ENCODE data around the gene RBFOX2.
"Not testable (repeated sequence)": the region's sequence is repeated elsewhere in the genome, so short reads cannot be mapped to it uniquely, and the experiment has no call there.

Gene RBFOX2, protein sequence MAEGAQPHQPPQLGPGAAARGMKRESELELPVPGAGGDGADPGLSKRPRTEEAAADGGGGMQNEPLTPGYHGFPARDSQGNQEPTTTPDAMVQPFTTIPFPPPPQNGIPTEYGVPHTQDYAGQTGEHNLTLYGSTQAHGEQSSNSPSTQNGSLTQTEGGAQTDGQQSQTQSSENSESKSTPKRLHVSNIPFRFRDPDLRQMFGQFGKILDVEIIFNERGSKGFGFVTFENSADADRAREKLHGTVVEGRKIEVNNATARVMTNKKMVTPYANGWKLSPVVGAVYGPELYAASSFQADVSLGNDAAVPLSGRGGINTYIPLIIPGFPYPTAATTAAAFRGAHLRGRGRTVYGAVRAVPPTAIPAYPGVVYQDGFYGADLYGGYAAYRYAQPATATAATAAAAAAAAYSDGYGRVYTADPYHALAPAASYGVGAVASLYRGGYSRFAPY

DNA sequence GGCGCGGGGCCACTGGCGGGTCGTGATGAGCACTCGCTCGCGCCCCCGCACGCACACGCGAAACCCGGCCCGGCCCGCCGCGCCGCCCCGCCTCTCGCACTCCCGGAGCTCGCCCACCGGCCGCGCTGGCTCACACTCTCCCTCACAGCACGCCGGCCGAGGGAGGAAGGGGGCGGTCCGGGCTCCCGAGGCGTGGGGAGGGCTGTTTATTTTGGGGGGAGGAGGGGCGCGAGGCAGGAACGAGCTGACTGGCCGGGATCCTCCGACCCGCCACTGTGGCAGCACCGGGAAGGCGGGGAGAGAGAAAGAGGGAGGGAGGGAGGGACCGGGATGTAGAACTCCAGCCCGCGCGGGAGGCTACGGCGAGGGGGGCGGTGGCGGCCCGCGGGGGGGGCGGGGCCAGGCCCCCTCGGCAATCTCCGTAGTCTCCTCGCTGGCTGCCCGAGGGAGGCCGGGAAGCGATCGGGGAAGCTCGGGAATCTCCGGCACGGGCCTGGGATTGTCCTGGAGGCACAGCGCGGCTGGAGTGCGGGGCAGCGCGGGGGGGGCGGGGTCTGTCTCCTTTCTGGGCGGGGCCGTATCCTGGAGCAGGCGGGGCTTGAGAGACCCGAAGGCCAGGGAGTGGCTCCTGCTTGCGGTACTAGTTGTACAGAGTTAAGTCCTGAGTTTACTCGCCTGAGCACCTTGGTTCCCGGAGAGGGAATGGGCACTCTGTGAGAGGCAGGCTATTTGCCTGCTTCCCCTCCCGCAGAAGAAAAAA is at the start of gene RBFOX2:
Gene RBFOX2, minus strand, starts transcription at position 179 of the 760 bp plus-strand sequence. CDS start 399 bp downstream, outside the sequence.
- DNase-seq (ENCODE audit: low spot score), result peak; percentile 97

DNA sequence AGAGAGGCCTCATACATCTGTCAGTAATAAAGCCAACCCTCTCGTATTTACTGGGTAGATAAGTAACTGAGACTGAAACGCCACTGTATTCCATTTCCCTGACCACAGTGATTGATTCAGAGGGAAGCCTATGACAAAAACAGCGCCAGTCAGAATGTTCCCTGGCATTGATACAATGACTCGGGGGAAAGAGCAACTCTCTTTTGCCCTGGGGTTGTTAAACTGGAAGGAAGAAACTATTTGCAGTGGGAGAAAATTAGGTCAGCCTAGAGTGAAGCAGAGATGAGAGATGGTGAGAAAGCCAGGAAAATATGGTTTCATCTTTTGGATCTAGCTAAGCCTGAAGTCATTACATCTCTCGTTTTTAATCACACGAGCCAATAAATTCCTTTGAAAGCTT is 48.6 kb upstream of the RBFOX2 start:
- DNase-seq (ENCODE audit: low spot score), result peak; percentile 45

DNA sequence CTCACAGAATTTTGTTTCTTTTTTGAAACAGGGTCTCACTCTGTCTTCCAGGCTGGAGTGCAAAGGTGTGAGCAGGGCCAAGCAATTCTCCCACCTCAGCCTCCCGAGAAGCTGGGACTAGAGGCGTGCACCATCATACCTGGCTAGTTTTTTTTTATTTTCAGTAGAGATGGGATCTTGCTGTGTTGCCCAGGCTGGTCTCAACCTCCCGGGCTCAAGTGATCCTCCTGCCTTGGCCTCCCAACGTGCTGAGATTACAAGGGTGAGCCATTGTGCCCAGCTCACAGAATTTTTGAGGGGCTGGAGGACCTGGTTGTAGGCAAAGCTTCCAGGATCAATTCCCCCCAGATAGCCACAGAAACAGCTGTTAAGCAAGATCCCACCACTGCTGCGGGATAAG is 47.1 kb upstream of the RBFOX2 start:
- DNase-seq (ENCODE audit: low spot score), result no peak

DNA sequence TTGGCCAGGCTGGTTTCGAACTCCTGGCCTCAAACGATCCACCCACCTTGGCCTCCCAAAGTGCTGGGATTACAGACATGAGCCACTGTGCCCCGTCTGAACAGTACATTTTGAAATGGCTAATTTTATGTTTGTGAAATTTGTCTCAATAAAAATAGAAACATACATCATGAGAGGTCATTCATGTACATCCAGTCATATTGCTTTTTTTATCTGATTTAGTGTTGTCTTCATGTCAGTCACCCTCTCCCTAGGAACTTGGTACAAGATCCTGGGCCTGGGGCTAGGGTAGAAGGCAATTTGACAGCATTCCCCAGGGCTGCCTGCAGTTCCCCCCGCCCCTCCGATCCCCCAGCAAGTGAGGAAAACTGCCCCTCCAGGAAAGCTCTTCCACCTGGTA is 46.6 kb upstream of the RBFOX2 start:
- no peak for DNase-seq (ENCODE audit: low spot score)

DNA sequence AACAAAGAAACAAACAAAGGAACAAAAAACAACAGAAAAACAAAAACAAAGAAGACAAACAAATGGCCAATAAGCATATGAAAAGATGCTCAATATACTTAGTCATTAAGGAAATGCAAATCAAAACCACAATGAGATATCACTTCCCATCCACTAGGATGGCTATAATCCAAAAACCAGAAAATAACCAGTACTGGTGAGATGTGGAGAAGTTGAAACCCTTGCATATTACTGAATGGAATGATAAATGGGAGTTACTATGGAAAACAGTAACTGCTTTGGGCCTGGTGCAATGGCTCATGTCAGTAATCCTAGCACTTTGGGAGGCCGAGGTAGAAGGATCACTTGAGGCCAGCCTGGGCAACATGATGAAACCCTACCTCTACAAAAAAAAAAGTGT is 44.9 kb upstream of the RBFOX2 start:
- no peak for DNase-seq (ENCODE audit: low spot score)

DNA sequence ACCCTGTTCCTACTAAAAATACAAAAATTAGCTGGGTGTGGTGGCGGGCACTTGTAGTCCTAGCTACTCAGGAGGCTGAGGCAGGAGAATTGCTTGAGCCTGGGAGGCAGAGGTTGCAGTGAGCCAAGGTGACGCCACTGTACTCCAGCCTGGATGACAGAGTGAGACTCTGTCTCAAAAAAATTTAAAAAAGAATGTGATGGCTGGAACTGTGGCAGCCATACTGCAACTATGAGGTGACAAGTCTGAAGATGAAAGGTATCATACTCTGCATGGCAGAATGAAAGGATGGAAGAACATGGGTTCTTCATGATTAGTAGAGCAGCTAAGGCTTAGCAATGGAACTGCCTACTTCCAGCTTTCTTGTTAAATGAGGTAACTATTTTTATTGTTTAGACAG is 42.0 kb upstream of the RBFOX2 start:
- not testable (repeated sequence) for DNase-seq (ENCODE audit: low spot score)

DNA sequence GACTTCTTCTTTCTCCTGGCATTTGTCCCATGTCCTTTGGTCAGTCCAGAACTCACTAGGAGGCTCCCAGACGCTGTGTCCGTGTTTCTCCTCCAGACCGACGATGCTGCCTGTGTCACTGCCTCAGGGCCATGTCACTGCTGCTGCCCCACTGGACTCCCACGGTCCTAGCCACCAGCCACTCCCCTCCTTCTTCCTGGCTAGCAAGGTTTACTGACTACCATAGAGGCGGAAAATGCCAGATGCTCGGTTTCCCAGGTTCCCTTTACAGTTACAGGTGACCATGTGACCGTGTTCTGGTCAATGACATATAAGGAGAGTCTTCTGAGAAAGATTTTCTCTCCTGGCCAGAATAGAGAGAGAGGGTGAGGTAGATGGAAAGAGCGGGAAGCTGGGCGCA is 40.7 kb upstream of the RBFOX2 start:
- DNase-seq (ENCODE audit: low spot score), result no peak

DNA sequence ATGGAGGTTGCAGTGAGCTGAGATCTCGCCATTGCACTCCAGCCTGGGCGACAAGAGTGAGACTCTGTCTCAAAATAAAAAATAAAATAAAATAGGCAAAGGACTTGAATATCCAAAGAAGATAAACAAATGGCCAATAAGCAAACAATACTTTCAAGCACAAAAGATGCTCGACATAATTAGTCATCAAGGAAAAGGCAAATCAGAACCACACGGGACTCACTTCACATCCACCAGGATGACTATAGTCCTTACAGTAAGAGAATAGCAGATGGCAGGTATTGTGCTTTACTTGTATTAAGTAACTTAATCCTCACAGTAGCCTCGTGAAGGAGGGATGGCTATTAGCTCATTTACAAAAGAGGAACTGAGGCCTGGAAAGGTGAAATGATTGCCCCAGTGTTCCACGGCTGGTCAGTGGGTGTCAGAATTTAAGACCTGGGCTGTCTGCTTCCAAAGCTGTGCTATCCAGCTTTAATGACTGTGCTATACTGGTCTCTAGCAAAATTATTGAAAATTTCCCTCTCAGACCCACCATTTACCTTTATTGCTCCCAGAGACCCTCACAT is 40.2 kb upstream of the RBFOX2 start:
- DNase-seq (ENCODE audit: low spot score), result no peak

DNA sequence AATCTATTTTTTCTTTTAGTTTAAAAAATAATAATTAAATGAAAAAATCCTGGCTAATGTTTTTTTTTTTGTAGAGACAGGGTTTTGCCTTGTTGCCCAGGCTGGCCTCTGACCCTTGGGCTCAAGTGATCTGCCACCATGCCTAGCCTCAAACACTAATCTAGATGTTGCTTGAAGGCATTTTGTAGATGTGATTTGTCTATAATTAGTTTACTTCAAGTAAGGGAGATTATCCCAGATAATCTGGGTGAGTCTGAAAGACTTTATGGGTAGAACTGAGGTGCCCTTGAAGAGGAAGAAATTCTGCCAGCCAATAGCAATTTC is 38.6 kb upstream of the RBFOX2 start:
- DNase-seq (ENCODE audit: low spot score), result no peak

DNA sequence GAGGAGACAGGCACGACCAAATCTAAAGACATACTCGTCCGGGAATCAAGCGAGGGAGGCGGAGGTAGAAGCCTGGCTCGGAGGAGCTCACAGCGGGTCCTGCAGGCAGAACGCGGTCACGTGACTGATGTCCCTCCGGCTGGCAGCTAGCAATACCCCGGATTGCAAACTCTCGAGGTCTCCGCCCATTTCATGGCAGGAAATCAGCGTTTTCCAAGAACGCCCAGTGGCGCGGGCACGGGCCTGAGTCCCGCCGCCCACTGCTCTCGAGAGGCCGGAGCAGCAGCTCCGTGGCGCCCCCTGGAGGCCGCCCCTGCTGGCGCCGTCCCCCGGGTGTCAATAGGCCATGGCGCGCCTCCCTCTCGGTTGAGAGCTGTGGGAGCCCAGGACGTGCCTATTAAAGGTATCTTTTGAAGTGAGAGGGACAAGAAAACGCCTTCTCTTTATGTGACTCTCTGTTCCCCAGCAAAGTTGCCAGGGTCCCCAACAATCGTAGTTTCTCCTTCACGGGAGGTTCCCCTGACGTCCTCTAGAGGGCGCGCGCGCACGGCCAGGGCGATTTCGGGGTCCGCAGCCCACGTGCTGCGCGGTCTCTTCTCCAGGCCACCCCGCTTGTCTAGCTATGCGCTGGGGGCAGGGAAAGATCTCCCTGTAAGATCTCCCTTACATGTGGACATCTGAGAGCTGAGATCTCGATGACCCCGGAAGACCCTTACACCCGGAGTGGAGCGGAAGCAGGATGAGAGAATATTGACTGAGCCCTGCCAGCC is 37.3 kb upstream of the RBFOX2 start:
- DNase-seq (ENCODE audit: low spot score), result peak; percentile 91

DNA sequence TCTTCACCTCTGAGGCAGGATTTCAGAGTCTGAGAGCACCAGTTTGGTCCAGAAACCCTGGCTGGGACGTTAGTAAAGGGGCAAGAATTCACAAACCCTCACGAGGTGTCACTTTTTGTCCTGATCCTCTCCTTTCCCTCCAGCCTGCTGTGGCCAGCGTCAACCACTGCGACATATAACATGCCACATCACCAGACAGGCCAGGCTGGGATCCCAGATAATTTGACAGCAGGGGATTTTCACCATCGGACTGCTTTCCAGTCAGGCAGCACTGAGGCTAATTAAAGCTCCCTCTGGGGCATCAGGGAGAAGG is 36.8 kb upstream of the RBFOX2 start:
- DNase-seq (ENCODE audit: low spot score), result no peak

DNA sequence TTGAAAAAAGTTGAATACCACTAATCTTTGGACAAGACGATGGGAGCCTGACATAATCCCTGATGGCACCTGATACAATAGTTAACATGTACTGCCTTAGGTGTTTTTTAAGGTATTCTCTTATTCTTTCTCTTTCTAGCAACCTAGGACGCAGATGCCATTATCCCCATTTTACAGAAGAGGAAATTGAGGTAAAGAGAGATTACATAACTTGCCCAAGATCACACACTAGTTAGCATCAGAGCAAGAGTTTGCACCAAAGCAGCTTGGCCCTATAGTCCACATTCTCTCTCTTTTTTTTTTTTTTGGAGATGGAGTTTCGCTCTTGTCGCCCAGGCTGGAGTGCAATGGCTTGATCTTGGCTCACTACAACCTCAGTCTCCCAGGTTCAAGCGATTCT is 35.7 kb upstream of the RBFOX2 start:
- no peak for DNase-seq (ENCODE audit: low spot score)

DNA sequence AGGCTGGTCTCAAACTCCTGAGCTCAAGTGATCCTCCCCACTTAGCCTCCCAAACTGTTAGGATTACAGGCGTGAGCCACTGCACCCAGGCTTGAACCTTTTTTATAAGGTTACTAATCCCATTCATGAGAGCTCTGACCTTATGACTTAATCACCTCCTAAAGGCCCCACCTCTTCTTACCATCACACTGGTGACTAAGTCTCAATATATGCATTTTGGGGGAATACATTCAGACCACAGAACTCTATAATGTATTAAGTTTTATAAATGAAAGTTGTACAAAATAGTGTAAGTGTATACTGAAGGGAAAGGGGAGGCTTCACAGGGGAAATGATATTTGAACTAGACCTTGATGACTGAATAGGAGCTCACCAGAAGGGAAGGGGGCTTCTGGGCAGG is 28.4 kb upstream of the RBFOX2 start:
- DNase-seq (ENCODE audit: low spot score), result peak; percentile 57

DNA sequence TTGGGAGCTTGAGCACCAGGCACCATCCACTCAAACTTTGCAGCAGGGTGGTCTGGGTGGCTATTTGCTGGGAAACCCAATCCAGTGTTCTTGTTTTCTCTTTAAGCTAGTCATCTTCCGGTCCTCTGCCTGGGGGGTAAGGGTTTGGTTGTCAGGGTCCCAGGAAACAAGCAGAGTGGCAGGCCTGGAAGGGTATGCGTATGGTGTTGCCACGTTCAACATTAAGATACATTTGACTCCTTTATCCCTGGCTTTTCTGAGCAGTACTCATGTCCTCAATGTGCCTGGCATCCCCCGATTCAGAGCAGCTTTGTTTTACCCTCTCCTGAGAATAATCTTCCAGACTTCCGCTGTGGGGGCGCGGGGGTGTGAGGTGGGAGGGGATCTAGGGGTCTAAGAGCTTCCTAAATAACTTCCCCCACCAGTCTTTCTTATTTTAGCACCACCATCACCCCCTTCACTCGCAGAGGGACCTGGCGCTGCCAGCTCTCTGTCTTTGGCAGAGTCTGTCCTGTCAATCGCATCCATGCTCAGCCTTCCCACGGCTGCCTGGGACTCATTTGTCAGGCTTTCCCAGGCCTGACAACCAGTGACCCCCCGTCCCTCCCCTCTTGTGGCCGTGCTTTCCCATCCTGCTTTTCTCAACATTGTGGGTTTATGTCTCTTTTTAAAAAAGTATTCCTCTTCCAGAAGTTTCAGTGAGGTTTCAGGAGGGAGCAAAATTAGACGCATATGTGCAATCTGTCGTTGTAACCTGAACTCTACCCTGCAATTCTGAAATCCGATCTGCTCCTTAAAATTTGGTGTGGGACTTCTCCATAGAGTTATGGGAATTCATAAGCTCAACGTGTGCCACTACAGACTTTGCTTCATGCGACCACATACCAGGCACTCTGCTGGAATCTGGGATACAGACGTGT is 27.0 kb upstream of the RBFOX2 start:
- no peak for DNase-seq (ENCODE audit: low spot score)

DNA sequence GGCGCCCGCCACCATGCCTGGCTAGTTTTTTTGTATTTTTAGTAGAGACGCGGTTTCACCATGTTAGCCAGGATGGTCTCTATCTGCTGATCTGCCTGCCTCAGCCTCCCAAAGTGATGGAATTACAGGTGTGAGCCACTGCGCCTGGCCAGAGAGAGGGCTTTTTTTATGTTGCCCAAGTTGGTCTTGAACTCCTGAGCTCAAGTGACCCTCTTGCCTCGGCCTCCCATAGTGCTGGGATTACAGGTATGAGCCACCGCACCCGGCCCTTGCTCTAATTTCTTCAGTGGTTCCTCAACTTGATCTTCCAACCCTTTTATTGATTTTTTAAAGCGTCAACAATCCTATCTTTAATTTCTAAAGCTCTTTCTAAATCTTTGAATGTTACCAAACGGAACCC is 25.8 kb upstream of the RBFOX2 start:
- not testable (repeated sequence) for DNase-seq (ENCODE audit: low spot score)

DNA sequence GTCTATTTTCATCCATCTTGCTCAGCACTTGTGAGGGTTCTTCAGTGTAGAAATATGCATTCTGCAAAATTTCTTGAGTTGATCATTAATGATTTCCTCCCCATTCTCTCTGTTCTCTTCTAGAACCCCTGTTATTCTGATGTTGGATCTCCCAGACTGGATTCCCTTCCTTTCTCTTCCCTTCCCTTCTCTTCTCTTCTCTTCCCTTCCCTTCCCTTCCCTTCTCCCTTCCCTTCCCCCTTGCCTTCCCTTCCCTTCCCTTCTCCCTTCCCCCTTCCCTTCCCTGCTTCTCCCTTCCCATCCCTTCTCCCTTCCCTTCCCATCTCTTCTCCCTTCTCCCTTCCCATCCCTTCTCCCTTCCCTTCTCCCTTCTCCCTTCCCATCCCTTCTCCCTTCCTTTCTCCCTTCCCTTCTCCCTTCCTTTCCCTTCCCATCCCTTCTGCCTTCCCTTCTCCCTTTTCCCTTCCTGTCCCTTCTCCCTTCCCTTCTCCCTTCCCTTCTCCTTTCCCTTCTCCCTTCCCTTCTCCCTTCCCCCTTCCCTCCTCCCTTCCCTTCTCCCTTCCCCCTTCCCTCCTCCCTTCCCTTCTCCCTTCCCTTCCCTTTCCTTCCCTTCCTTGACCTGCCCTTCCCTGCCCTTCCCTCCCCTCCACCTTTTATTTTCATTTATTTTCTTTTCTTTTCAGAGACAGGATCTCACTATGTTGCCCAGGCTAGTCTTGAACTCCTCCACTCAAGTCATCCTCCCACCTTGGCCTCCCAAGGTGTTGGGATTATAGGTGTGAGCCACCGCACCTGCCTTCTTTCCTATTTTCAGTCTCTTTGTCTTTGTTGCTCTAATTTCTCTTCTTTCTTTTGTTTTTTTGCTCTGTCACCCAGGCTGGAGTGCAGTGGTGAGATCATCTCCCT is 24.9 kb upstream of the RBFOX2 start:
- DNase-seq (ENCODE audit: low spot score), result no peak

DNA sequence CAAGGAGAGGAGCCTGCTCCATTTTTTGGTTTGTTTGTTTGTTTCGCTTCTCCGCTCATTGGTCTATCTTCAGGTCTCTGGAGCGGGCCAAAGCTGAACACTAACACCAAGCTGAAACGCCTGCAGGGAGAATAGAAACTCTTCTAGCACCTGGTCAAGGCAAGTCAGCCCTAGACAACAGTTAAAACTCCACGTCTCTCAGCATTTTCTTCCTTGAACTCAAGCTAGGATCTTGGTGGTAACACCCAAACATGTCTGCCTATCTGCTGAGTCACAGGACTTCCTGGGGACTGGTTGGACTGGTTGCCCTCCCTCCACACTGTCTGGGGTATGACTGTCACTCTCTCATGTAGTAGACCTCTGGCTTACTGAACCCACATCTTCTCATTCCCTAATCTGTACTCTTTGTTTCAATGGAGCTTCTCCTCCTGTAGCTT is 23.9 kb upstream of the RBFOX2 start:
- DNase-seq (ENCODE audit: low spot score), result peak; percentile 86

DNA sequence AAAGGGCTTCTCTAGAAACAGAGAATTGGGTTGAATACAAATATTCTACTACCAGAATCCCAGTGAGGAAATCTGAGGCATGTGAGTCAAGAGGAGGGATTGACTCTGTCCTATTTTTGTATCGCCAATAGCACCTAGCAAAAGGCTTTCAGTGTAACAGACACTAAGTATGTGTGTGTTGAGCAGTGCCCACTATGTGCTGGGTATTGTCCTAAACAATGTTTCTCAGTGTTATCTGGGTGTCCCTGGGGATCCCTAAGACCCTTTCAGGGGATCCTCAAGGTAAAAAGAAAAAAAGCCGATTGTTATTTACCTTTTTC is 21.0 kb upstream of the RBFOX2 start:
- DNase-seq (ENCODE audit: low spot score), result no peak

DNA sequence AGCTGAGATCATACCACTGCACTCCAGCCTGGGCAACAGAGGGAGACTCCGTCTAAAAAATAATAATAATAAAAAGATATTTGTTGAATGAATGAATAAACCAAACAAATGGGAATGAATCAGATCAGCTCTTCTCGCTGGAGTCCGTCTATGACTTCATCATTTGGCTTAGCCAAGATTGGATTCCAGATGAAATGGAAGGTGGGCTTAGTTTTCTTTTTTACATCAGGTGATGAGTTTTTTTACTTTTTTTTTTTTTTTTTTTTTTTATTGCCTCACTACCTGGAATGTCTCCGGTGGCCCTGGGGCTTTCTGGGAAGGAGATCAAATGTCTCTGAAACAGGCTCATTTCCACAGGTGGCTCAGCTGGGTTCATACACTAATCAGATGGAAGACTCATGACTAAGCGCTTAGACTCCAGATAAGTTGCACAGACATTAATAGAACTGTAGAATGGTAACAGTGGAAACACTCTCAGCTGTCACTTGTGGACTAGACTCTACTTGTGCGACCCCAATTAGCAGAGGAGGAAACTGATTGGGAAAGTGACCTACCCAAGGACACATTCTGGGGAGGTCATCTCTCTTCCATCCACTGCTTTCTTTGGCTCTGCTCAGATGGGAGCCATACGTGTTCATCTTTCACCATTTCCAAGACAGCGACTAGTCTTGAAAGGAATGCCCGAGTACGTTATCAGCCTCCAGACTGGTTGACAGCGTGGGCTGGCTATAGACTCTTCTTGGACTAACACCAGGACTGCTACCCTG is 20.5 kb upstream of the RBFOX2 start:
- peak; percentile 18 for DNase-seq (ENCODE audit: low spot score)

DNA sequence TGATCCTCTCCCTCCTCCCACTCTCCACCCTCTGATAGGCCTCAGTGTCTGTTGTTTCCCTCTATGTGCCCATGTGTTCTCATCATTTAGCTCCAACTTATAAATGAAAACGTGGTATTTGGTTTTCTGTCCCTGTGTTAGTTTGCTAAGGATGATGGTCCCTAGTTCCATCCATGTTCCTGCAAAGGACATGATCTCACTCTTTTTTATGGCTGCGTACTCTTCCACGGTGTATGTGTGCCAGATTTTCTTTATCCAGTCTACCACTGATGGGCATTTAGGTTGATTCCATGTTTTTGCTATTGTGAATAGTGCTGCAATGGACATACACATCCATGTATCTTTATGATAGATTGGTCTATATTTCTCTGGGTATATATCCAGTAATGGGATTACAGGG is 15.9 kb upstream of the RBFOX2 start:
- DNase-seq (ENCODE audit: low spot score), result not testable (repeated sequence)
